Muscle layer of duodenum (tissue), 2 donors: ENCODE results near the gene ABAT.

Experiments
- H3K27ac ChIP-seq: one replicate; pipeline ENCODE4 v1.7.0; 2013; ENCODE audit warnings: mild to moderate bottlenecking, low read length
- H3K27me3 ChIP-seq: one replicate; pipeline ENCODE4 v1.7.0; 2013; ENCODE audit warnings: low read depth, mild to moderate bottlenecking, control low read depth, low read length
- H3K36me3 ChIP-seq, 2 donors: one replicate each; pipeline ENCODE4 v1.7.0; 2013; ENCODE audit warnings: low read length in 2 of 2, control low read depth in 1 of 2, mild to moderate bottlenecking in 1 of 2; ENCODE audit not compliant: insufficient read depth in 2 of 2, control insufficient read depth in 1 of 2
- H3K4me1 ChIP-seq, 2 donors: one replicate each; pipeline ENCODE4 v1.7.0; 2013; ENCODE audit warnings: low read length in 2 of 2, mild to moderate bottlenecking in 2 of 2, control low read depth in 1 of 2, moderate library complexity in 1 of 2; ENCODE audit not compliant: insufficient read depth in 2 of 2, control insufficient read depth in 1 of 2
- H3K4me3 ChIP-seq, 2 donors: one replicate each; pipeline ENCODE4 v1.7.0; 2013; ENCODE audit warnings: low read length in 2 of 2, low read depth in 1 of 2, mild to moderate bottlenecking in 1 of 2
- H3K9me3 ChIP-seq, 2 donors: one replicate each; pipeline ENCODE4 v1.7.0; 2013; ENCODE audit warnings: low read length in 2 of 2, control low read depth in 1 of 2, mild to moderate bottlenecking in 1 of 2; ENCODE audit not compliant: control insufficient read depth in 1 of 2
- donor health status: healthy.

The ABAT gene

GRCh38 chr16:8814095-8814806, 139.8 kb downstream of the ABAT start:
- H3K4me3 ChIP-seq, result no peak overlapping the region
- no peaks in the 10 kb centered on the region for H3K9me3 ChIP-seq
- no peaks in the 10 kb centered on the region for H3K4me1 ChIP-seq
- peaks cover 65 to 75% of the 10 kb centered on the region in 2 donors for H3K36me3 ChIP-seq
- no peak overlapping the region for H3K27ac ChIP-seq
- H3K27me3 ChIP-seq, result no peaks in the 10 kb centered on the region

GRCh38 chr16:8816967-8817655, 142.7 kb downstream of the ABAT start:
- H3K4me1 ChIP-seq, result no peaks in the 10 kb centered on the region
- no peaks in the 10 kb centered on the region for H3K9me3 ChIP-seq
- H3K4me3 ChIP-seq, result no peak overlapping the region
- H3K36me3 ChIP-seq, result peaks cover 62% of the 10 kb centered on the region in 2 donors
- no peaks in the 10 kb centered on the region for H3K27me3 ChIP-seq
- no peak overlapping the region for H3K27ac ChIP-seq

GRCh38 chr16:8818504-8819270, 144.3 kb downstream of the ABAT start:
- H3K27me3 ChIP-seq, result no peaks in the 10 kb centered on the region
- no peaks in the 10 kb centered on the region for H3K4me1 ChIP-seq
- no peak overlapping the region for H3K27ac ChIP-seq
- H3K36me3 ChIP-seq, result peaks cover 46 to 54% of the 10 kb centered on the region in 2 donors
- no peak overlapping the region for H3K4me3 ChIP-seq
- H3K9me3 ChIP-seq, result no peaks in the 10 kb centered on the region

GRCh38 chr16:8819411-8820034, 145.1 kb downstream of the ABAT start:
- Histone ChIP-seq H3K4me1 (no peaks in the 10 kb centered on the region), H3K27me3 (no peaks in the 10 kb centered on the region), H3K9me3 (no peaks in the 10 kb centered on the region), H3K4me3 (no peak overlapping the region), H3K36me3 (peaks cover 38 to 50% of the 10 kb centered on the region in 2 donors), H3K27ac (no peak overlapping the region)

GRCh38 chr16:8822403-8822802, 148.0 kb downstream of the ABAT start:
- Histone ChIP-seq H3K36me3 (peaks cover 24 to 34% of the 10 kb centered on the region in 2 donors), H3K27me3 (no peaks in the 10 kb centered on the region), H3K27ac (no peak overlapping the region), H3K4me1 (no peaks in the 10 kb centered on the region), H3K9me3 (no peaks in the 10 kb centered on the region), H3K4me3 (no peak overlapping the region)

- Histone ChIP-seq H3K27me3 (no peaks in the 10 kb centered on the region), H3K4me1 (no peaks in the 10 kb centered on the region), H3K36me3 (peaks cover 25 to 30% of the 10 kb centered on the region in 2 donors), H3K9me3 (no peaks in the 10 kb centered on the region), H3K4me3 (no peak overlapping the region), H3K27ac (no peak overlapping the region)
These were observed 152.0 kb downstream of the ABAT start for GRCh38 chr16:8826278-8826879.

GRCh38 chr16:8828541-8829165, 154.2 kb downstream of the ABAT start:
- H3K4me1 ChIP-seq, result no peaks in the 10 kb centered on the region
- no peaks in the 10 kb centered on the region for H3K27me3 ChIP-seq
- H3K9me3 ChIP-seq, result no peaks in the 10 kb centered on the region
- no peak overlapping the region for H3K4me3 ChIP-seq
- peaks cover 32 to 36% of the 10 kb centered on the region in 2 donors for H3K36me3 ChIP-seq
- no peak overlapping the region for H3K27ac ChIP-seq

- Histone ChIP-seq H3K27me3 (no peaks in the 10 kb centered on the region), H3K9me3 (no peaks in the 10 kb centered on the region), H3K4me3 (no peak overlapping the region), H3K27ac (no peak overlapping the region), H3K4me1 (no peaks in the 10 kb centered on the region), H3K36me3 (peaks cover 32 to 36% of the 10 kb centered on the region in 2 donors)
These were observed 157.0 kb downstream of the ABAT start for GRCh38 chr16:8831450-8831849.

GRCh38 chr16:8831871-8832716, 157.7 kb downstream of the ABAT start:
- H3K27ac ChIP-seq, result no peak overlapping the region
- peaks cover 32 to 36% of the 10 kb centered on the region in 2 donors for H3K36me3 ChIP-seq
- no peaks in the 10 kb centered on the region for H3K9me3 ChIP-seq

GRCh38 chr16:8832717-8833105, 158.3 kb downstream of the ABAT start:
- Histone ChIP-seq H3K4me1 (no peaks in the 10 kb centered on the region), H3K27ac (no peak overlapping the region), H3K9me3 (no peaks in the 10 kb centered on the region), H3K4me3 (no peak overlapping the region), H3K27me3 (no peaks in the 10 kb centered on the region), H3K36me3 (peaks cover 32 to 36% of the 10 kb centered on the region in 2 donors)

More at GRCh38 chr16:8831871-8832716, 157.7 kb downstream of the ABAT start:
- Histone ChIP-seq H3K27me3 (no peaks in the 10 kb centered on the region), H3K4me1 (no peaks in the 10 kb centered on the region), H3K4me3 (no peak overlapping the region)
